Measurements from ENCODE around the gene MAPRE2. TPM values are rescaled to one million over a fixed set of nuclear protein-coding genes. Genes with fewer than 3 reads are reported as not detected.
A peak's percentile ranks its signal among the peaks of the same experiment; 100 is the strongest.

The MAPRE2 gene
- total and polyA plus RNA-seq, 2 of the 13 experiments (the other 11 are each of a cell fraction or from before 2014, with no cell fraction given): 34.5 to 67.9 TPM

- TF ChIP-seq ZNF512B (CRISPR knock-in tag; IDR thresholded peaks at IDR 0.05; ENCODE audit: borderline replicate concordance) (no peak), KMT2A (CRISPR knock-in tag; IDR thresholded peaks at IDR 0.05) (no peak), ZNF230 (CRISPR knock-in tag; IDR thresholded peaks at IDR 0.05) (no peak), ZNF780A (CRISPR knock-in tag; IDR thresholded peaks at IDR 0.05) (no peak), PLRG1 (conservative IDR thresholded peaks at IDR 0.05) (no peak), AGO1 (IDR thresholded peaks at IDR 0.05; ENCODE audit: low read depth, low read length, poor library complexity, severe bottlenecking) (no peak), RBM22 (optimal IDR thresholded peaks at IDR 0.05; ENCODE audit: low read length) (no peak), TSC22D2 (CRISPR knock-in tag; IDR thresholded peaks at IDR 0.05; ENCODE audit: borderline replicate concordance) (no peak), SOX6 (IDR thresholded peaks at IDR 0.05) (no peak), SOX6 (CRISPR knock-in tag; IDR thresholded peaks at IDR 0.05) (peak; percentile 79), ZZZ3 (CRISPR knock-in tag; IDR thresholded peaks at IDR 0.05; ENCODE audit: borderline replicate concordance) (no peak), HMGA1 (CRISPR knock-in tag; conservative IDR thresholded peaks at IDR 0.05) (no peak), THAP11 (CRISPR knock-in tag; IDR thresholded peaks at IDR 0.05) (no peak), TOE1 (CRISPR knock-in tag; IDR thresholded peaks at IDR 0.05) (no peak), KLF12 (CRISPR knock-in tag; IDR thresholded peaks at IDR 0.05; ENCODE audit: borderline replicate concordance) (no peak), GMEB1 (CRISPR knock-in tag; IDR thresholded peaks at IDR 0.05; ENCODE audit: borderline replicate concordance) (no peak), ZNF777 (CRISPR knock-in tag; IDR thresholded peaks at IDR 0.05) (no peak), SRSF4 (IDR thresholded peaks at IDR 0.05; ENCODE audit: low read depth, low read length, poor library complexity, severe bottlenecking) (no peak), CEBPZ (IDR thresholded peaks at IDR 0.05; ENCODE audit: low read length) (no peak), ZNF317 (CRISPR knock-in tag; IDR thresholded peaks at IDR 0.05) (no peak)
- TF ChIP-seq, protein P1, sequence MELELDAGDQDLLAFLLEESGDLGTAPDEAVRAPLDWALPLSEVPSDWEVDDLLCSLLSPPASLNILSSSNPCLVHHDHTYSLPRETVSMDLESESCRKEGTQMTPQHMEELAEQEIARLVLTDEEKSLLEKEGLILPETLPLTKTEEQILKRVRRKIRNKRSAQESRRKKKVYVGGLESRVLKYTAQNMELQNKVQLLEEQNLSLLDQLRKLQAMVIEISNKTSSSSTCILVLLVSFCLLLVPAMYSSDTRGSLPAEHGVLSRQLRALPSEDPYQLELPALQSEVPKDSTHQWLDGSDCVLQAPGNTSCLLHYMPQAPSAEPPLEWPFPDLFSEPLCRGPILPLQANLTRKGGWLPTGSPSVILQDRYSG (CRISPR knock-in tag; IDR thresholded peaks at IDR 0.05): no peak
Measured at GRCh38 chr18:35171315-35171987, 130.2 kb downstream of the MAPRE2 start (continued).

Data from HepG2 (cell line).